SU-DHL-6 (cell line): ENCODE results near the gene NAPB.

ENCODE experiments used
- H2AFZ ChIP-seq: fragments of 200-600 bp; sonication (generic); 2 replicates; pipeline ENCODE4 v1.6.1; 2014; ENCODE audit warnings: low read depth, mild to moderate bottlenecking, moderate library complexity, mixed read lengths, antibody characterized with exemption, low read length; ENCODE audit not compliant: severe bottlenecking
- H3F3A ChIP-seq: fragments of 200-600 bp; shearing (Covaris generic); 2 replicates; pipeline ENCODE4 v1.6.0; 2016; ENCODE audit warnings: antibody characterized with exemption, mild to moderate bottlenecking; ENCODE audit not compliant: insufficient read depth
- H3K27ac ChIP-seq: fragments of 200-600 bp; sonication (generic); 2 replicates; pipeline ENCODE4 v1.5.1; 2016; ENCODE audit warnings: low read depth, mild to moderate bottlenecking, low read length, moderate library complexity, mixed read lengths
- H3K27me3 ChIP-seq: fragments of 200-600 bp; sonication (generic), shearing (Covaris generic); 2 replicates; pipeline ENCODE4 v1.6.0; 2014; ENCODE audit warnings: mild to moderate bottlenecking, low read length
- H3K36me3 ChIP-seq: fragments of 200-600 bp; sonication (generic); 2 replicates; pipeline ENCODE4 v1.6.1; 2014; ENCODE audit warnings: mild to moderate bottlenecking, low read length, mixed read lengths
- H3K4me2 ChIP-seq: fragments of 300-600, 200-600 bp; shearing (Covaris generic), sonication (generic); 2 replicates; pipeline ENCODE4 v1.6.0; 2014; ENCODE audit warnings: low read length, low read depth, mild to moderate bottlenecking; ENCODE audit not compliant: poor library complexity, severe bottlenecking
- H3K4me3 ChIP-seq: fragments of 200-600 bp; sonication (generic); 2 replicates; pipeline ENCODE4 v1.5.1; 2014; ENCODE audit warnings: antibody characterized with exemption, low read length, mild to moderate bottlenecking, mixed read lengths; ENCODE audit not compliant: insufficient read depth, poor library complexity, severe bottlenecking
- H3K79me2 ChIP-seq: fragments of 200-600 bp; sonication (generic); 2 replicates; pipeline ENCODE4 v1.6.1; 2014; ENCODE audit warnings: mild to moderate bottlenecking, low read length, moderate library complexity; ENCODE audit not compliant: insufficient read depth
- H3K9ac ChIP-seq: fragments of 200-600 bp; sonication (generic); 2 replicates; pipeline ENCODE4 v1.7.0; 2014; ENCODE audit warnings: mild to moderate bottlenecking, low read length
- H3K9me2 ChIP-seq: fragments of 200-600 bp; sonication (generic); replicated peaks from 2 replicates; pipeline ENCODE4 v1.6.1; 2014; ENCODE audit warnings: low read length; ENCODE audit not compliant: insufficient read depth
- H3K9me3 ChIP-seq: fragments of 200-600 bp; sonication (generic); 2 replicates; pipeline ENCODE4 v1.6.1; 2014; ENCODE audit warnings: low read length, mixed read lengths; ENCODE audit not compliant: insufficient read depth
- H4K20me1 ChIP-seq: fragments of 200-600 bp; sonication (generic); 2 replicates; pipeline ENCODE4 v1.6.1; 2014; ENCODE audit warnings: low read depth, mild to moderate bottlenecking, antibody characterized with exemption, low read length, moderate library complexity, mixed read lengths
- CTCF ChIP-seq: fragments of 200-600 bp; sonication (generic); IDR thresholded peaks from one replicate; pipeline ENCODE4 v1.5.1; 2017; ENCODE audit warnings: antibody characterized with exemption, mild to moderate bottlenecking, low read length, moderate library complexity; ENCODE audit not compliant: insufficient read depth, poor library complexity, severe bottlenecking
- EZH2phosphoT487 ChIP-seq: fragments of 200-600 bp; sonication (generic), shearing (Covaris generic); conservative IDR thresholded peaks from 2 replicates; pipeline ENCODE4 v1.6.1; 2018; ENCODE audit warnings: mild to moderate bottlenecking, antibody characterized with exemption, low read length, moderate library complexity, mixed read lengths

NAPB gene

GRCh38 chr20:23437126-23437899, 16.0 kb upstream of the NAPB start:
- Histone ChIP-seq H3K4me2 (no peak overlapping the region), H3K9me3 (no peaks in the 10 kb centered on the region), H3K27me3 (no peaks in the 10 kb centered on the region), H3K9me2 (no peaks in the 10 kb centered on the region), H2AFZ (no peak overlapping the region), H3K4me3 (no peak overlapping the region), H3K9ac (no peak overlapping the region), H3K36me3 (no peaks in the 10 kb centered on the region), H4K20me1 (no peaks in the 10 kb centered on the region), H3F3A (no peaks in the 10 kb centered on the region), H3K27ac (no peak overlapping the region), H3K79me2 (no peaks in the 10 kb centered on the region)
- TF ChIP-seq CTCF: no peak
- TF ChIP-seq EZH2phosphoT487: no peak

GRCh38 chr20:23436681-23437080, 15.4 kb upstream of the NAPB start:
- Histone ChIP-seq H2AFZ (no peak overlapping the region), H3K4me2 (no peak overlapping the region), H3K4me3 (no peak overlapping the region)

GRCh38 chr20:23435626-23436539, 14.6 kb upstream of the NAPB start:
- Histone ChIP-seq H2AFZ (no peak overlapping the region), H3K4me3 (no peak overlapping the region), H3K36me3 (no peaks in the 10 kb centered on the region), H4K20me1 (no peaks in the 10 kb centered on the region), H3K4me2 (no peak overlapping the region), H3F3A (no peaks in the 10 kb centered on the region), H3K79me2 (no peaks in the 10 kb centered on the region), H3K9me2 (no peaks in the 10 kb centered on the region), H3K9ac (no peak overlapping the region), H3K9me3 (no peaks in the 10 kb centered on the region), H3K27me3 (no peaks in the 10 kb centered on the region), H3K27ac (no peak overlapping the region)
- TF ChIP-seq CTCF (no peak), EZH2phosphoT487 (no peak)

More at GRCh38 chr20:23436681-23437080, 15.4 kb upstream of the NAPB start:
- no peaks in the 10 kb centered on the region for H3K9me2 ChIP-seq
- TF ChIP-seq CTCF (no peak), EZH2phosphoT487 (no peak)
- no peaks in the 10 kb centered on the region for H3K27me3 ChIP-seq
- H4K20me1 ChIP-seq: no peaks in the 10 kb centered on the region
- no peaks in the 10 kb centered on the region for H3K36me3 ChIP-seq
- H3K9me3 ChIP-seq: no peaks in the 10 kb centered on the region
- no peaks in the 10 kb centered on the region for H3K79me2 ChIP-seq
- no peak overlapping the region for H3K9ac ChIP-seq
- H3K27ac ChIP-seq: no peak overlapping the region
- H3F3A ChIP-seq: no peaks in the 10 kb centered on the region
